HepG2 (cell line): ENCODE measurements around the gene GPSM1. TPM values are rescaled to one million over a fixed set of nuclear protein-coding genes. Genes with fewer than 3 reads are reported as not detected.

Experiments used
- ATAC-seq: fragments of 200-7000 bp; cut with Tn5 transposase; 3 replicates; pipeline ENCODE4 v1.9.1; 2020; ENCODE audit warnings: mild to moderate bottlenecking, moderate library complexity
- BruUV-seq: library from RNA; stranded (reverse); fragments of 400-500 nt; replicated peaks from 2 replicates; lab custom pipeline; 2021; lab: Mats Ljungman, UMichigan
- CTCF ChIA-PET: fragments of 300-600 bp; formaldehyde crosslinking; extraction: SDS; loops from one replicate; lab custom pipeline; 2021; ENCODE audit warnings: low total read pairs, inconsistent platforms, low intra/inter-chr PET ratio; lab: Yijun Ruan, JAX
- POLR2A ChIA-PET: fragments of 350-600 bp; sonication (Branson Sonifier 250); formaldehyde crosslinking; loops from one replicate; lab custom pipeline; 2020; ENCODE audit warnings: antibody characterized with exemption, inconsistent platforms; lab: Yijun Ruan, JAX
- DNase-seq: peaks from one replicate; pipeline ENCODE4 v3.0.0-alpha.2; 2015; ENCODE audit warnings: low spot score
- FAIRE-seq: peaks from 3 replicates; lab custom pipeline; 2011; peaks lifted over from hg19 to GRCh38; lab: Jason Lieb, UNC
- H2AFZ ChIP-seq: one replicate; pipeline ENCODE4 v1.6.1; 2011; ENCODE audit warnings: low read length, inconsistent platforms
- H3K27ac ChIP-seq: fragments of 300-600 bp; 3 replicates; pipeline ENCODE4 v1.8.0; 2011; ENCODE audit warnings: mixed run types, mild to moderate bottlenecking, mixed read lengths, low read length, inconsistent platforms; ENCODE audit not compliant: insufficient read depth; ENCODE audit errors: extremely low read length
- H3K27me3 ChIP-seq, 2 experiments: fragments of 200-600 bp in 1 of 2; 2 replicates in 1 of 2; 3 replicates in 1 of 2; pipeline versions ENCODE4 v1.6.0 to v1.8.0; 2011; ENCODE audit warnings: low read length in 2 of 2, mild to moderate bottlenecking in 2 of 2, moderate library complexity in 2 of 2, inconsistent platforms in 1 of 2; ENCODE audit not compliant: insufficient read depth in 2 of 2, control insufficient read depth in 1 of 2
- H3K36me3 ChIP-seq, 2 experiments: fragments of 200-600 bp in 1 of 2; replicated peaks in 1 of 2; 2 replicates in 1 of 2; 3 replicates in 1 of 2; pipeline versions ENCODE4 v1.5.1 to v1.8.0; 2011; ENCODE audit warnings: low read length in 2 of 2, inconsistent platforms in 1 of 2; ENCODE audit not compliant: insufficient read depth in 2 of 2, control insufficient read depth in 1 of 2
- H3K4me1 ChIP-seq: 2 replicates; pipeline ENCODE4 v1.5.1; 2012; ENCODE audit warnings: low read length, inconsistent platforms; ENCODE audit not compliant: insufficient read depth
- H3K4me2 ChIP-seq: 2 replicates; pipeline ENCODE4 v1.6.0; 2011; ENCODE audit warnings: low read depth, low read length, inconsistent platforms
- H3K4me3 ChIP-seq, 3 experiments: fragments of 200-600 bp in 1 of 3; sonication (generic), shearing (Covaris generic) in 1 of 3; replicated peaks in 1 of 3; 2 replicates each; pipeline ENCODE4 v1.5.1; 2011 to 2016; ENCODE audit warnings: low read length in 3 of 3, inconsistent platforms in 2 of 3, low read depth in 2 of 3, mild to moderate bottlenecking in 2 of 3, control low read depth in 1 of 3, mixed read lengths in 1 of 3; ENCODE audit not compliant: insufficient read depth in 1 of 3
- H3K79me2 ChIP-seq: one replicate; pipeline ENCODE4 v1.6.1; 2011; ENCODE audit warnings: low read length, inconsistent platforms; ENCODE audit not compliant: insufficient read depth
- H3K9ac ChIP-seq: 2 replicates; pipeline ENCODE4 v1.6.0; 2011; ENCODE audit warnings: mild to moderate bottlenecking, low read depth, low read length, inconsistent platforms; ENCODE audit not compliant: insufficient read depth
- H3K9me3 ChIP-seq: 2 replicates; pipeline ENCODE4 v1.5.1; 2012; ENCODE audit warnings: mild to moderate bottlenecking, low read length
- H4K20me1 ChIP-seq: 2 replicates; pipeline ENCODE4 v1.6.0; 2011; ENCODE audit warnings: inconsistent platforms, mild to moderate bottlenecking, low read length, moderate library complexity; ENCODE audit not compliant: insufficient read depth
- ELF3 ChIP-seq: IDR thresholded peaks from 2 replicates; pipeline ENCODE4 v1.6.1; 2016; ENCODE audit warnings: missing genetic modification reagents, missing compliant biosample characterization
- GABPB1 ChIP-seq: IDR thresholded peaks from 2 replicates; pipeline ENCODE4 v1.6.1; 2016; ENCODE audit warnings: mild to moderate bottlenecking, missing genetic modification reagents, moderate library complexity, missing compliant biosample characterization
- PPARG ChIP-seq: conservative IDR thresholded peaks from 2 replicates; pipeline ENCODE4 v1.6.1; 2016; ENCODE audit warnings: missing biosample characterization, missing genetic modification reagents
- TCF7 ChIP-seq: sonication (generic); IDR thresholded peaks from 2 replicates; pipeline ENCODE4 v1.6.1; 2016; ENCODE audit warnings: antibody characterized with exemption, low read depth
- ZFP37 ChIP-seq: sonication (generic); formaldehyde crosslinking; IDR thresholded peaks from 2 replicates; pipeline ENCODE4 v1.4.0; 2020; ENCODE audit warnings: missing genetic modification reagents, borderline replicate concordance
- ZNF713 ChIP-seq: sonication (generic); formaldehyde crosslinking; IDR thresholded peaks from 2 replicates; pipeline ENCODE4 v1.4.0; 2020; ENCODE audit warnings: mild to moderate bottlenecking, missing genetic modification reagents
- WGBS: methylation state at CpG from one replicate; pipeline ENCODE4 v1.1.6; 2017; ENCODE audit warnings: low lambda C conversion rate; 5-methylcytosine and 5-hydroxymethylcytosine counted together
- in situ Hi-C: cut with HindIII; loops from 2 replicates; pipeline ENCODE4 v1.10.0; 2017; ENCODE audit warnings: low pct_unique_long_range_greater_than_20kb; ENCODE audit not compliant: extremely low pct_ligation_motif_present
- intact Hi-C: fragments of 100-400 bp; cut with micrococcal nuclease; formaldehyde crosslinking; loops from one replicate; pipeline ENCODE4 v1.10.0; 2022; ENCODE audit not compliant: unreplicated experiment
- polyA plus RNA-seq, 8 experiments: library from polyadenylated mRNA; depleted of rRNA in 3 of 8; stranded (reverse) in 7 of 8; unstranded in 1 of 8; fragments of >200 nt; fragmentation: Illumina TruSeq in 4 of 8; extraction: Trizol in 4 of 8; gene quantifications; 2 replicates each; pipeline versions ENCODE4 v1.2.1 to v1.2.3, GENCODE V29; 2011 to 2016; ENCODE audit warnings: low read depth in 4 of 8, missing spikeins in 1 of 8, mixed read lengths in 1 of 8; ENCODE audit not compliant: insufficient read depth in 1 of 8
- total RNA-seq, 5 experiments: library from RNA; depleted of rRNA; stranded (reverse); fragments of >200 nt; fragmentation: Illumina TruSeq; extraction: Trizol; gene quantifications; 2 replicates each; pipeline ENCODE4 v1.2.3, GENCODE V29; 2016; ENCODE audit warnings: low read depth in 1 of 5
- TF ChIP-seq, protein P1 (sequence below): fragments of 450-650 bp; IDR thresholded peaks from 2 replicates; pipeline ENCODE4 v1.6.1; 2016
- TF ChIP-seq, protein P2 (sequence below): sonication (generic); formaldehyde crosslinking; IDR thresholded peaks from 2 replicates; pipeline ENCODE4 v1.4.0; 2020; ENCODE audit warnings: missing genetic modification reagents, borderline replicate concordance
- TF ChIP-seq, protein P3 (sequence below): sonication (generic); formaldehyde crosslinking; IDR thresholded peaks from 2 replicates; pipeline ENCODE4 v1.9.0; 2021; ENCODE audit warnings: mild to moderate bottlenecking, missing genetic modification reagents
- TF ChIP-seq, protein P4 (sequence below): sonication (generic); formaldehyde crosslinking; IDR thresholded peaks from 2 replicates; pipeline ENCODE4 v1.4.0; 2020; ENCODE audit warnings: missing genetic modification reagents; ENCODE audit errors: not compliant biosample characterization

Gene GPSM1
- total and polyA plus RNA-seq, 2 of the 13 experiments (the other 11 are each of a cell fraction or from before 2014, with no cell fraction given), result 1.0 to 2.4 TPM

DNA sequence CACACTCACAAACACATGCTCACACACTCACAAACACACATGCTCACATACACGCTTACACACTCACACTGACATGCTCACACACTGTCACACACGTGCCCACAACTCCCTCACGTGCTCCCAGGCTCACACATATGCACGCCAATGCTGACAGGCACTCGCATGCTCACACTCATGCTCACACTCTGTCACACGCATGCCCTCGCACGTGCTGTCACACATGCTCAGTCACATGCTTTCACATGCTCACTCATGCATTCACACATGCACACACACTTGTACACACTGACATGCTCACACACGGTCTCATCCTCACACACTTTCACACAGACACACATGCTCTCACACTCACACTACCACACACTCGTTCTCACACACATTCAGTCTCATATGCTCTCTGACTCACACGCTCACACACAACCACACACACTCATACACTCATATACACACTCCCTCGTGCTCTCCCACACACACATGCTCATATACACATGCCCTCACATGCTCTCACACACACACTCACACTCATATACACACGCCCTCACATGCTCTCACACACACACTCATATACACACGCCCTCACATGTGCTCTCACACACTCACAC lies 33.8 kb upstream of the GPSM1 start (continued):
- TF ChIP-seq, protein P1, sequence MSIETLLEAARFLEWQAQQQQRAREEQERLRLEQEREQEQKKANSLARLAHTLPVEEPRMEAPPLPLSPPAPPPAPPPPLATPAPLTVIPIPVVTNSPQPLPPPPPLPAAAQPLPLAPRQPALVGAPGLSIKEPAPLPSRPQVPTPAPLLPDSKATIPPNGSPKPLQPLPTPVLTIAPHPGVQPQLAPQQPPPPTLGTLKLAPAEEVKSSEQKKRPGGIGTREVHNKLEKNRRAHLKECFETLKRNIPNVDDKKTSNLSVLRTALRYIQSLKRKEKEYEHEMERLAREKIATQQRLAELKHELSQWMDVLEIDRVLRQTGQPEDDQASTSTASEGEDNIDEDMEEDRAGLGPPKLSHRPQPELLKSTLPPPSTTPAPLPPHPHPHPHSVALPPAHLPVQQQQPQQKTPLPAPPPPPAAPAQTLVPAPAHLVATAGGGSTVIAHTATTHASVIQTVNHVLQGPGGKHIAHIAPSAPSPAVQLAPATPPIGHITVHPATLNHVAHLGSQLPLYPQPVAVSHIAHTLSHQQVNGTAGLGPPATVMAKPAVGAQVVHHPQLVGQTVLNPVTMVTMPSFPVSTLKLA, result peak; percentile 80
- TF ChIP-seq, all 625 proteins: peak for 2

DNA sequence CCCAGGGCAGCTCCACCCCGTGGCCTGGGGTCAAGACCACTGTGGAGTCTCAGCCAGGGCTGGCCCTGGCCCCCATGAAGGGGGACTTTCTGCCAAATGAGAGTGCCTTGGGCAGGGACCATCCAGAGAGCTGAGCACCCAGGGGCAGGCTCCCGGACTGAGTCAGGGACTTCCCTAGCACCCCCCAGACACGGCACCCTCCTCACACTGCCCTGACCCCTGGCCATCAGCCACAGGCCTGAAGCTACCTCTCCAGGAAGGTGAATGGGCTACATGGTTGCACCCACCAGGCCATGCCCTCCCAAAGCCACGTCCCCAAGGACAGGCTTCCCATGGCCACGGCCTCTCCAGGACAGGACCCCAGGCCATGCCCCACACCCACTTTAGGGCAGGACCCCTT lies 32.9 kb upstream of the GPSM1 start:
- FAIRE-seq (no peak), ATAC-seq (no peak), DNase-seq (no peak)
- no peak overlapping the region for H2AFZ ChIP-seq
- no peaks in the 10 kb centered on the region for H4K20me1 ChIP-seq
- H3K4me1 ChIP-seq, result peaks cover 52% of the 10 kb centered on the region
- H3K9ac ChIP-seq, result no peak overlapping the region
- no peak overlapping the region for H3K4me3 ChIP-seq
- BruUV-seq, result no TSS peak
- no peak overlapping the region for H3K4me2 ChIP-seq
- peaks cover 14 to 48% of the 10 kb centered on the region in 2 experiments for H3K27me3 ChIP-seq
- no peak overlapping the region for H3K27ac ChIP-seq
- H3K9me3 ChIP-seq, result no peaks in the 10 kb centered on the region
- in situ Hi-C loops, result no loop called here
- 50% methylated on average over 1 of the region's 5 CpGs for WGBS
- H3K36me3 ChIP-seq, result no peaks in the 10 kb centered on the region
- no peaks in the 10 kb centered on the region for H3K79me2 ChIP-seq
- POLR2A ChIA-PET, result no interaction called here
- intact Hi-C loops, result no loop called here
- CTCF ChIA-PET, result no interaction called here
- TF ChIP-seq, protein P2, sequence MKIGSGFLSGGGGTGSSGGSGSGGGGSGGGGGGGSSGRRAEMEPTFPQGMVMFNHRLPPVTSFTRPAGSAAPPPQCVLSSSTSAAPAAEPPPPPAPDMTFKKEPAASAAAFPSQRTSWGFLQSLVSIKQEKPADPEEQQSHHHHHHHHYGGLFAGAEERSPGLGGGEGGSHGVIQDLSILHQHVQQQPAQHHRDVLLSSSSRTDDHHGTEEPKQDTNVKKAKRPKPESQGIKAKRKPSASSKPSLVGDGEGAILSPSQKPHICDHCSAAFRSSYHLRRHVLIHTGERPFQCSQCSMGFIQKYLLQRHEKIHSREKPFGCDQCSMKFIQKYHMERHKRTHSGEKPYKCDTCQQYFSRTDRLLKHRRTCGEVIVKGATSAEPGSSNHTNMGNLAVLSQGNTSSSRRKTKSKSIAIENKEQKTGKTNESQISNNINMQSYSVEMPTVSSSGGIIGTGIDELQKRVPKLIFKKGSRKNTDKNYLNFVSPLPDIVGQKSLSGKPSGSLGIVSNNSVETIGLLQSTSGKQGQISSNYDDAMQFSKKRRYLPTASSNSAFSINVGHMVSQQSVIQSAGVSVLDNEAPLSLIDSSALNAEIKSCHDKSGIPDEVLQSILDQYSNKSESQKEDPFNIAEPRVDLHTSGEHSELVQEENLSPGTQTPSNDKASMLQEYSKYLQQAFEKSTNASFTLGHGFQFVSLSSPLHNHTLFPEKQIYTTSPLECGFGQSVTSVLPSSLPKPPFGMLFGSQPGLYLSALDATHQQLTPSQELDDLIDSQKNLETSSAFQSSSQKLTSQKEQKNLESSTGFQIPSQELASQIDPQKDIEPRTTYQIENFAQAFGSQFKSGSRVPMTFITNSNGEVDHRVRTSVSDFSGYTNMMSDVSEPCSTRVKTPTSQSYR, result no peak
- TF ChIP-seq GABPB1 (no peak), TCF7 (no peak), ELF3 (no peak), PPARG (CRISPR knock-in tag) (no peak), ZNF713 (no peak), ZFP37 (CRISPR knock-in tag) (no peak)
- TF ChIP-seq, protein P3, sequence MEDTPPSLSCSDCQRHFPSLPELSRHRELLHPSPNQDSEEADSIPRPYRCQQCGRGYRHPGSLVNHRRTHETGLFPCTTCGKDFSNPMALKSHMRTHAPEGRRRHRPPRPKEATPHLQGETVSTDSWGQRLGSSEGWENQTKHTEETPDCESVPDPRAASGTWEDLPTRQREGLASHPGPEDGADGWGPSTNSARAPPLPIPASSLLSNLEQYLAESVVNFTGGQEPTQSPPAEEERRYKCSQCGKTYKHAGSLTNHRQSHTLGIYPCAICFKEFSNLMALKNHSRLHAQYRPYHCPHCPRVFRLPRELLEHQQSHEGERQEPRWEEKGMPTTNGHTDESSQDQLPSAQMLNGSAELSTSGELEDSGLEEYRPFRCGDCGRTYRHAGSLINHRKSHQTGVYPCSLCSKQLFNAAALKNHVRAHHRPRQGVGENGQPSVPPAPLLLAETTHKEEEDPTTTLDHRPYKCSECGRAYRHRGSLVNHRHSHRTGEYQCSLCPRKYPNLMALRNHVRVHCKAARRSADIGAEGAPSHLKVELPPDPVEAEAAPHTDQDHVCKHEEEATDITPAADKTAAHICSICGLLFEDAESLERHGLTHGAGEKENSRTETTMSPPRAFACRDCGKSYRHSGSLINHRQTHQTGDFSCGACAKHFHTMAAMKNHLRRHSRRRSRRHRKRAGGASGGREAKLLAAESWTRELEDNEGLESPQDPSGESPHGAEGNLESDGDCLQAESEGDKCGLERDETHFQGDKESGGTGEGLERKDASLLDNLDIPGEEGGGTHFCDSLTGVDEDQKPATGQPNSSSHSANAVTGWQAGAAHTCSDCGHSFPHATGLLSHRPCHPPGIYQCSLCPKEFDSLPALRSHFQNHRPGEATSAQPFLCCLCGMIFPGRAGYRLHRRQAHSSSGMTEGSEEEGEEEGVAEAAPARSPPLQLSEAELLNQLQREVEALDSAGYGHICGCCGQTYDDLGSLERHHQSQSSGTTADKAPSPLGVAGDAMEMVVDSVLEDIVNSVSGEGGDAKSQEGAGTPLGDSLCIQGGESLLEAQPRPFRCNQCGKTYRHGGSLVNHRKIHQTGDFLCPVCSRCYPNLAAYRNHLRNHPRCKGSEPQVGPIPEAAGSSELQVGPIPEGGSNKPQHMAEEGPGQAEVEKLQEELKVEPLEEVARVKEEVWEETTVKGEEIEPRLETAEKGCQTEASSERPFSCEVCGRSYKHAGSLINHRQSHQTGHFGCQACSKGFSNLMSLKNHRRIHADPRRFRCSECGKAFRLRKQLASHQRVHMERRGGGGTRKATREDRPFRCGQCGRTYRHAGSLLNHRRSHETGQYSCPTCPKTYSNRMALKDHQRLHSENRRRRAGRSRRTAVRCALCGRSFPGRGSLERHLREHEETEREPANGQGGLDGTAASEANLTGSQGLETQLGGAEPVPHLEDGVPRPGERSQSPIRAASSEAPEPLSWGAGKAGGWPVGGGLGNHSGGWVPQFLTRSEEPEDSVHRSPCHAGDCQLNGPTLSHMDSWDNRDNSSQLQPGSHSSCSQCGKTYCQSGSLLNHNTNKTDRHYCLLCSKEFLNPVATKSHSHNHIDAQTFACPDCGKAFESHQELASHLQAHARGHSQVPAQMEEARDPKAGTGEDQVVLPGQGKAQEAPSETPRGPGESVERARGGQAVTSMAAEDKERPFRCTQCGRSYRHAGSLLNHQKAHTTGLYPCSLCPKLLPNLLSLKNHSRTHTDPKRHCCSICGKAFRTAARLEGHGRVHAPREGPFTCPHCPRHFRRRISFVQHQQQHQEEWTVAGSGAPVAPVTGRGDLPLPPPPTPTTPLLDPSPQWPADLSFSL (CRISPR knock-in tag), result no peak
- TF ChIP-seq, protein P4, sequence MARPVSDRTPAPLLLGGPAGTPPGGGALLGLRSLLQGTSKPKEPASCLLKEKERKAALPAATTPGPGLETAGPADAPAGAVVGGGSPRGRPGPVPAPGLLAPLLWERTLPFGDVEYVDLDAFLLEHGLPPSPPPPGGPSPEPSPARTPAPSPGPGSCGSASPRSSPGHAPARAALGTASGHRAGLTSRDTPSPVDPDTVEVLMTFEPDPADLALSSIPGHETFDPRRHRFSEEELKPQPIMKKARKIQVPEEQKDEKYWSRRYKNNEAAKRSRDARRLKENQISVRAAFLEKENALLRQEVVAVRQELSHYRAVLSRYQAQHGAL (CRISPR knock-in tag), result no peak
